SK-N-SH treated with all-trans-retinoic acid at 6 μM for 48 hours (cell line): Measurements from ENCODE around the gene SCCPDH.

Experiments
- ARNTL ChIP-seq: fragments of 450-650 bp; formaldehyde crosslinking; IDR thresholded peaks from 2 replicates; pipeline ENCODE4 v1.5.0; 2020; ENCODE audit warnings: low read depth, mild to moderate bottlenecking, moderate library complexity, borderline replicate concordance
- BACH2 ChIP-seq: fragments of 250-450 bp; sonication (Bioruptor Pico); IDR thresholded peaks from 2 replicates; pipeline ENCODE4 v1.9.0; 2021; ENCODE audit warnings: mild to moderate bottlenecking, borderline replicate concordance
- SNAI2 ChIP-seq: fragments of 250-450 bp; sonication (Bioruptor Pico); IDR thresholded peaks from 2 replicates; pipeline ENCODE4 v1.5.0; 2020; ENCODE audit warnings: mild to moderate bottlenecking, moderate library complexity
- ZFP3 ChIP-seq: fragments of 250-450 bp; sonication (Bioruptor Pico); IDR thresholded peaks from 2 replicates; pipeline ENCODE4 v1.5.0; 2020; ENCODE audit warnings: mild to moderate bottlenecking, moderate library complexity
- ZFP30 ChIP-seq: fragments of 450-650 bp; formaldehyde crosslinking; IDR thresholded peaks from 2 replicates; pipeline ENCODE4 v1.5.0; 2022; ENCODE audit warnings: mild to moderate bottlenecking, moderate library complexity
- ZNF565 ChIP-seq: fragments of 450-650 bp; formaldehyde crosslinking; conservative IDR thresholded peaks from 2 replicates; pipeline ENCODE4 v1.5.0; 2020; ENCODE audit warnings: low read depth, mild to moderate bottlenecking, moderate library complexity
- TF ChIP-seq, protein P1 (sequence below): fragments of 250-450 bp; sonication (Bioruptor Pico); IDR thresholded peaks from 2 replicates; pipeline ENCODE4 v1.8.0; 2020; ENCODE audit warnings: mild to moderate bottlenecking, moderate library complexity, borderline replicate concordance

DNA sequence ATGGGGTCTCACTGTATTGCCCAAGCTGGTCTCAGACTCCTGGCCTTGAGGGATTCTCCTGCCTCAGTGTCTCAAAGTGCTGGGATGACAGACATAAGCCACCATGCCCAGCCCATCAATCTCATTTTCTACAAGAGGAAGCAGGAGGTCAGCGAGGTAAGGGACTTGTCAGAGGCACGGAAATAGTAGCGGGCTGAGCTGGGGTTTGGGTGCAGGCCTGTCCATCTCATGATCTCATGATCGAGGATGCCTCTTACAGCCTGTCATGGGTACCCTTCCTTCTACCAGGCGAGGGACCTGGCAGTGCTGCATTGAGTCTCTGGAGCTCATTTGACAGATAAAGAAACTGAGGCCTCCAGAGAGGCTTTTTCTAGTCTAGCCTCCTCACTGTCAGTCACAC lies 28.5 kb upstream of the SCCPDH start:
- TF ChIP-seq ARNTL: no peak
- TF ChIP-seq SNAI2 (CRISPR knock-in tag): no peak
- TF ChIP-seq ZFP3 (CRISPR knock-in tag): no peak
- no peak for TF ChIP-seq ZFP30 (CRISPR knock-in tag)
- TF ChIP-seq, protein P1, sequence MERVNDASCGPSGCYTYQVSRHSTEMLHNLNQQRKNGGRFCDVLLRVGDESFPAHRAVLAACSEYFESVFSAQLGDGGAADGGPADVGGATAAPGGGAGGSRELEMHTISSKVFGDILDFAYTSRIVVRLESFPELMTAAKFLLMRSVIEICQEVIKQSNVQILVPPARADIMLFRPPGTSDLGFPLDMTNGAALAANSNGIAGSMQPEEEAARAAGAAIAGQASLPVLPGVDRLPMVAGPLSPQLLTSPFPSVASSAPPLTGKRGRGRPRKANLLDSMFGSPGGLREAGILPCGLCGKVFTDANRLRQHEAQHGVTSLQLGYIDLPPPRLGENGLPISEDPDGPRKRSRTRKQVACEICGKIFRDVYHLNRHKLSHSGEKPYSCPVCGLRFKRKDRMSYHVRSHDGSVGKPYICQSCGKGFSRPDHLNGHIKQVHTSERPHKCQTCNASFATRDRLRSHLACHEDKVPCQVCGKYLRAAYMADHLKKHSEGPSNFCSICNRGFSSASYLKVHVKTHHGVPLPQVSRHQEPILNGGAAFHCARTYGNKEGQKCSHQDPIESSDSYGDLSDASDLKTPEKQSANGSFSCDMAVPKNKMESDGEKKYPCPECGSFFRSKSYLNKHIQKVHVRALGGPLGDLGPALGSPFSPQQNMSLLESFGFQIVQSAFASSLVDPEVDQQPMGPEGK (CRISPR knock-in tag): no peak
- TF ChIP-seq ZNF565 (CRISPR knock-in tag): no peak
- no peak for TF ChIP-seq BACH2 (CRISPR knock-in tag)
